ENCODE data around the gene SPATA7. TPM values are rescaled to one million over a fixed set of nuclear protein-coding genes. Genes with fewer than 3 reads are reported as not detected.

Gene SPATA7
- total RNA-seq, 3 donors from 2014 or later = 6.7 to 15.9 (median 7.1) TPM

- ATAC-seq (no peak), DNase-seq (no peak)
- H3K4me1 ChIP-seq (ENCODE audit: low read depth) = no peaks in the 10 kb centered on the region
- H3K36me3 ChIP-seq (ENCODE audit: low read depth) = no peaks in the 10 kb centered on the region
- H3K4me3 ChIP-seq = no peak overlapping the region
- intact Hi-C loops (cut with DNase I, micrococcal nuclease) = no loop called here
- no peak for TF ChIP-seq CTCF (IDR thresholded peaks at IDR 0.05)
- H3K9me3 ChIP-seq = no peaks in the 10 kb centered on the region
These were observed 97.1 kb downstream of the SPATA7 start for GRCh38 chr14:88482524-88482923.

Other genes starting within 250 kb of the SPATA7 start
- 1 to 10 TPM; 1.7 to 2.1 (median 2.0) TPM for gene KCNK10, start 62.4 kb upstream of the SPATA7 start, total RNA-seq
- gene PTPN21, start 169.3 kb downstream of the SPATA7 start, total RNA-seq = 10 to 100 TPM; 37.0 to 51.8 (median 44.7) TPM
- 10 to 100 TPM; 55.9 to 72.9 (median 70.7) TPM for gene ZC3H14, start 177.4 kb downstream of the SPATA7 start, total RNA-seq